ENCODE measurements around the gene FAM120AOS.

FAM120AOS gene

DNA sequence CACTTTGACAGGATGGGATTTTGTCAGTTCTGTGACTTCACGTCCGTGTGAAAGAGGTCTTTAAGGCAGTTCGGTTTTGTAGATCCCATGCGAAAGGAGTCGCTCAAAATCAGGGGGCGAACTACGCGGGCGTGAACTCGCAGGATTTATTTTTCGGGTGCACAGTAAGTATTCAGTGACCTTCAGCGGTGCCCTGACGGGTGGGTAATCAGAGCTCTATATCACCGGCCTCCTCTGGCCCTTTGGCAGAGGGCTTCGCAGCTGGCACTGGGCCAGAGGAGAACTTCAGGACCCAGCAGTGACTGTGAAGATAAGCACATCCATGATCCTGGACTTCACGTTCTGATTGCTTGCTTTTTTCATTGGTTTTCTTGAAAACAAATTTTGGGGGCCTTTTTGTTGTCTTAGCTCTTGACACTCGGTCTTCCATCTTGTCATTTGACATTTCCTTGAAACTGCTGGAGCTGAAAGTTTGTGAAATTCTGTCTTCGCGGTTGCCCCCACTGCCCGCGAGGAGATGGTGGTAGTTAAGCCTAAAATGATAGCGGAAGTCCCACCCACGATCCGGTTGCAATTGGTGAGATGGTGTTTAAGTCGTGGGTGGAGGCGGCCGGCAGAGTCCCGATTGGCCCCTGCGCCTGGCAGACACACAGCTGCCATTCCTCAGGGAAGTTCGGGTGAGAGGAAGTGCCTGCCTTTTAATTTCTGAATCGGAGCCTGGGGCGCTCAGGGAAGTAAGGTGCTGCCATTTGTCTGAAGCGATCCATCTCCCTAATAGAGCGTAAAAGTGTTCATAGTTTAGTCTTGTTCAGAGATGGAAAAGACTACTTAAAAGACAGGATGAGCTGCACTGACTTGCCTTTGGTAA is at the start of gene FAM120AOS:
Gene FAM120AOS (minus strand): TSS at position 535 of the 868 bp plus-strand sequence. CDS start 872 bp downstream, outside the sequence.
- H3K4me3 ChIP-seq (ENCODE audit: low read depth, low read length), result peak within 1 kb of the TSS; percentile 81
- peak; percentile 84 for DNase-seq (ENCODE audit: low read depth)
- TF ChIP-seq CTCF (IDR thresholded peaks at IDR 0.05; ENCODE audit: low read depth, low read length, missing control alignments), result no peak

GRCh38 chr9:93501406-93501805 is 48.0 kb upstream of the FAM120AOS start:
- H3K4me3 ChIP-seq (ENCODE audit: low read depth, low read length), result no peak overlapping the region
- no peak for DNase-seq (ENCODE audit: low read depth)
- no peak for TF ChIP-seq CTCF (IDR thresholded peaks at IDR 0.05; ENCODE audit: low read depth, low read length, missing control alignments)

DNA sequence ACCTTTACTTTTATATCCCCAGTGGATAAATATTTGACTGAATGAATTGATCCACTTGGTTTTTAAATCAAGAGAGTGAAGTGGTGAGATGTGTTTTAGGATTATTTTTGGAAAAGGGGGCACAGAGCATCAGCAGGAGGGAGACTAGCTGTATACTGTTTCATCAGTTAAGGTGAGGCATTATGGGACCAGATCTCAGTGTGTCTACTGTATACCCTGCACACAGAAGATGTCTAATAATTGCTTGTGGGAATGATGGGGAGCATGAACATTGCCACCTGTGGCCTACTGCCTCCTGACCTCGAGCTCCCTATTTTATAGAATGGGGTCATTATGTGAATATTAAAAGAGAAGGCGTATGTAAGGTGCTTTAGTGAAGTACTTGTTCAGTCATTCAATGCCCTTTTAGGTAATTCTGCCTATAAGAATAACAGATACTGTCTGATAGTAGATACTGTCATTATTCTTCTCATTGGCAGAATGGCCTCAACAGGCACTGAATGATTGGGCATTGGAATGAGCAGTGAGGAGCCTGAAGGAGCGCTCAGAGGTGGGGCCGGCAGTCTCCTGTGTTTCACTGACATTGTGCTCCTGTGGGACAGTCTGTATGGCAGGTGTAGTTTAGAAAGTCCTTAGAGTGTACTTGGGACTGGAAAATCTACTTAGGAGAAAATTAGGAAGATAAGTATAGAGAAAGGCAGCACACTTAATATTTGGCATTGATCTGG is 47.4 kb upstream of the FAM120AOS start:
- DNase-seq (ENCODE audit: low read depth), result no peak
- no peak for TF ChIP-seq CTCF (IDR thresholded peaks at IDR 0.05; ENCODE audit: low read depth, low read length, missing control alignments)
- no peak overlapping the region for H3K4me3 ChIP-seq (ENCODE audit: low read depth, low read length)

DNA sequence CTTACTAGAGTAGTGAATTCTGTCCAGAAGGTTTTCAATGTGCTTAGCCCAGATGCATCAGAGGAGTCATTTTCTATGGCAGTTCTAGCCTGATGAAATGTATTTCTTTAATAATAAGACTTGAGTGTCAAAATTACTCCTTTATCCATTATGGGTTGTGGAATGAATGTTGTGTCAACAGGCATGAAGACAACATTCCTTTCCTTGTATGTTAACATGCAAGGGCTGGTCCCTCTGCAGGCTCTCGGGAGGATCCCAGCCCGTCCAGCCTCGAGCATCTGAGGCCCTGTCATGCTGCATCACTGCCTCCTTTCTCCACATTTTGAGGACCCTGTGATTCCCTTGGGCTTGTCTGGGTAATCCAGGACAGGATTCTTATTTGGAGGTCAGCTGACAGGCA is 42.9 kb upstream of the FAM120AOS start:
- DNase-seq (ENCODE audit: low read depth), result no peak
- TF ChIP-seq CTCF (IDR thresholded peaks at IDR 0.05; ENCODE audit: low read depth, low read length, missing control alignments), result no peak
- H3K4me3 ChIP-seq (ENCODE audit: low read depth, low read length), result no peak overlapping the region

- H3K4me3 ChIP-seq (ENCODE audit: low read depth, low read length), result no peak overlapping the region
- no peak for TF ChIP-seq CTCF (IDR thresholded peaks at IDR 0.05; ENCODE audit: low read depth, low read length, missing control alignments)
These were observed 40.6 kb upstream of the FAM120AOS start for GRCh38 chr9:93493949-93494348.

GRCh38 chr9:93492327-93492726 is 38.9 kb upstream of the FAM120AOS start:
- no peak for DNase-seq (ENCODE audit: low read depth)
- no peak for TF ChIP-seq CTCF (IDR thresholded peaks at IDR 0.05; ENCODE audit: low read depth, low read length, missing control alignments)
- no peak overlapping the region for H3K4me3 ChIP-seq (ENCODE audit: low read depth, low read length)

More at GRCh38 chr9:93493949-93494348, 40.6 kb upstream of the FAM120AOS start:
- no peak for DNase-seq (ENCODE audit: low read depth)

All from GM12864 (cell line).